HCT116 (cell line): ENCODE data around the gene PI4KA.

Experiments
- ATF3 ChIP-seq: IDR thresholded peaks from 2 replicates; pipeline ENCODE4 v1.6.1; 2012
- CTCF ChIP-seq, 3 experiments: fragments of 200-600 bp in 1 of 3; sonication (generic) in 1 of 3; IDR thresholded peaks in 2 of 3; conservative IDR thresholded peaks in 1 of 3; 2 replicates each; pipeline ENCODE4 v1.5.1; 2012 to 2017; ENCODE audit warnings: low read depth in 2 of 3, low read length in 2 of 3, antibody characterized with exemption in 1 of 3, borderline replicate concordance in 1 of 3, control low read depth in 1 of 3, mild to moderate bottlenecking in 1 of 3, mixed read lengths in 1 of 3, mixed run types in 1 of 3, moderate library complexity in 1 of 3; ENCODE audit not compliant: insufficient read depth in 1 of 3
- EZH2 ChIP-seq: fragments of 200-600 bp; sonication (generic); IDR thresholded peaks from 2 replicates; pipeline ENCODE4 v1.6.1; 2017; ENCODE audit warnings: antibody characterized with exemption, mixed run types
- FOSL1 ChIP-seq: IDR thresholded peaks from 2 replicates; pipeline ENCODE4 v1.6.1; 2012; ENCODE audit warnings: low read depth
- POLR2A ChIP-seq: IDR thresholded peaks from 2 replicates; pipeline ENCODE4 v1.7.0; 2011; ENCODE audit warnings: borderline replicate concordance; ENCODE audit not compliant: insufficient read depth, insufficient read length; ENCODE audit errors: extremely low read depth
- REST ChIP-seq: IDR thresholded peaks from 2 replicates; pipeline ENCODE4 v1.6.1; 2012; ENCODE audit warnings: low read depth
- SIN3A ChIP-seq: IDR thresholded peaks from 2 replicates; pipeline ENCODE4 v1.6.1; 2012; ENCODE audit warnings: low read depth
- SRF ChIP-seq: IDR thresholded peaks from 2 replicates; pipeline ENCODE4 v1.6.1; 2012; ENCODE audit warnings: low read depth
- YY1 ChIP-seq: IDR thresholded peaks from 2 replicates; pipeline ENCODE4 v1.6.1; 2011; ENCODE audit warnings: low read length, low read depth, moderate library complexity, mild to moderate bottlenecking; ENCODE audit not compliant: insufficient replicate concordance; ENCODE audit errors: extremely low read depth
- ZNF274 ChIP-seq: fragments of 200-500 bp; sonication (Bioruptor generic); IDR thresholded peaks from 2 replicates; pipeline ENCODE4 v1.6.1; 2014; ENCODE audit warnings: mild to moderate bottlenecking, low read depth, low read length, inconsistent platforms

- TF ChIP-seq CTCF (IDR thresholded peaks at IDR 0.05 in 2 of 3, conservative IDR thresholded peaks at IDR 0.05 in 1 of 3; ENCODE audit: borderline replicate concordance in 1 of 3, insufficient read depth in 1 of 3, low read depth in 2 of 3, low read length in 2 of 3) (peak in 2 of 3 experiments; percentile 34 to 45; a peak in 3 of 6 replicates), ZNF274 (no peak), EZH2 (no peak), FOSL1 (no peak), ATF3 (no peak), SIN3A (no peak), YY1 (no peak), SRF (no peak), REST (no peak), POLR2A (no peak)
These were observed 86.5 kb downstream of the PI4KA start for GRCh38 chr22:20771918-20772625.
